ENCODE results near the gene CABLES2.

DNA sequence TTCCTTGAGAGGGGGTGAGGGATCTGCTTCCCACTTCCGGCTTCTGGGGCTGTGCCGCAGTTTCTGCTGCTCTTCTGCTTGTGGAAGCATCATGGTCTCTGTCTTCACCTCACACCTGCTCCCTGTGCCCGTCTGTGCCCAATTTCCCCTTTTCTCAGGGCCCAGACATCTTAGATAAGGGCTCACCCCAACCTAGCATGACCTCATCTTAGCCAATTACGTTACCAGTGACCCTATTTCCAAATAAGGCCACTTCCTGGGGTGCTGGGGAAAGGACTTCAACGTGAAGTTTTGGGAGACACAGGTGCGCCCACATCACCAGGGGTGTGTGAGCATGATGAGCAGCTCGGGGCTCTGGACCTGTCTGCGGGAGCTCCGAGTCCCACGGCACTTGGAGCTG, 41.0 kb upstream of the CABLES2 start:
- TF ChIP-seq, protein P1, sequence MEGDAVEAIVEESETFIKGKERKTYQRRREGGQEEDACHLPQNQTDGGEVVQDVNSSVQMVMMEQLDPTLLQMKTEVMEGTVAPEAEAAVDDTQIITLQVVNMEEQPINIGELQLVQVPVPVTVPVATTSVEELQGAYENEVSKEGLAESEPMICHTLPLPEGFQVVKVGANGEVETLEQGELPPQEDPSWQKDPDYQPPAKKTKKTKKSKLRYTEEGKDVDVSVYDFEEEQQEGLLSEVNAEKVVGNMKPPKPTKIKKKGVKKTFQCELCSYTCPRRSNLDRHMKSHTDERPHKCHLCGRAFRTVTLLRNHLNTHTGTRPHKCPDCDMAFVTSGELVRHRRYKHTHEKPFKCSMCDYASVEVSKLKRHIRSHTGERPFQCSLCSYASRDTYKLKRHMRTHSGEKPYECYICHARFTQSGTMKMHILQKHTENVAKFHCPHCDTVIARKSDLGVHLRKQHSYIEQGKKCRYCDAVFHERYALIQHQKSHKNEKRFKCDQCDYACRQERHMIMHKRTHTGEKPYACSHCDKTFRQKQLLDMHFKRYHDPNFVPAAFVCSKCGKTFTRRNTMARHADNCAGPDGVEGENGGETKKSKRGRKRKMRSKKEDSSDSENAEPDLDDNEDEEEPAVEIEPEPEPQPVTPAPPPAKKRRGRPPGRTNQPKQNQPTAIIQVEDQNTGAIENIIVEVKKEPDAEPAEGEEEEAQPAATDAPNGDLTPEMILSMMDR (IDR thresholded peaks at IDR 0.05) = no peak
- TF ChIP-seq POLR2A (IDR thresholded peaks at IDR 0.05) = no peak
